Coronary artery (tissue), 2 donors: ENCODE measurements around the gene SGSH.

Experiments
- DNase-seq: peaks from one replicate; pipeline ENCODE4 v3.0.0-alpha.2; 2017; ENCODE audit warnings: low spot score
- H3K27ac ChIP-seq, 2 donors: fragments of 200-600 bp; sonication (generic); one replicate each; pipeline ENCODE4 v1.5.1; 2016 to 2019
- H3K4me3 ChIP-seq: fragments of 200-600 bp; sonication (generic); 2 replicates; pipeline ENCODE4 v1.5.1; 2016; ENCODE audit warnings: mild to moderate bottlenecking, moderate library complexity
- TF ChIP-seq, protein P1 (sequence below): fragments of 200-600 bp; sonication (generic); IDR thresholded peaks from one replicate; pipeline ENCODE4 v1.5.1; 2019; ENCODE audit warnings: antibody characterized with exemption

Gene SGSH

GRCh38 chr17:80263253-80264204 lies 43.4 kb upstream of the SGSH start:
- DNase-seq: peak; percentile 85
- peak overlapping the region; percentile 31 to 99 for H3K27ac ChIP-seq
- H3K4me3 ChIP-seq: peak overlapping the region; percentile 65
- TF ChIP-seq, protein P1, sequence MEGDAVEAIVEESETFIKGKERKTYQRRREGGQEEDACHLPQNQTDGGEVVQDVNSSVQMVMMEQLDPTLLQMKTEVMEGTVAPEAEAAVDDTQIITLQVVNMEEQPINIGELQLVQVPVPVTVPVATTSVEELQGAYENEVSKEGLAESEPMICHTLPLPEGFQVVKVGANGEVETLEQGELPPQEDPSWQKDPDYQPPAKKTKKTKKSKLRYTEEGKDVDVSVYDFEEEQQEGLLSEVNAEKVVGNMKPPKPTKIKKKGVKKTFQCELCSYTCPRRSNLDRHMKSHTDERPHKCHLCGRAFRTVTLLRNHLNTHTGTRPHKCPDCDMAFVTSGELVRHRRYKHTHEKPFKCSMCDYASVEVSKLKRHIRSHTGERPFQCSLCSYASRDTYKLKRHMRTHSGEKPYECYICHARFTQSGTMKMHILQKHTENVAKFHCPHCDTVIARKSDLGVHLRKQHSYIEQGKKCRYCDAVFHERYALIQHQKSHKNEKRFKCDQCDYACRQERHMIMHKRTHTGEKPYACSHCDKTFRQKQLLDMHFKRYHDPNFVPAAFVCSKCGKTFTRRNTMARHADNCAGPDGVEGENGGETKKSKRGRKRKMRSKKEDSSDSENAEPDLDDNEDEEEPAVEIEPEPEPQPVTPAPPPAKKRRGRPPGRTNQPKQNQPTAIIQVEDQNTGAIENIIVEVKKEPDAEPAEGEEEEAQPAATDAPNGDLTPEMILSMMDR: no peak

DNA sequence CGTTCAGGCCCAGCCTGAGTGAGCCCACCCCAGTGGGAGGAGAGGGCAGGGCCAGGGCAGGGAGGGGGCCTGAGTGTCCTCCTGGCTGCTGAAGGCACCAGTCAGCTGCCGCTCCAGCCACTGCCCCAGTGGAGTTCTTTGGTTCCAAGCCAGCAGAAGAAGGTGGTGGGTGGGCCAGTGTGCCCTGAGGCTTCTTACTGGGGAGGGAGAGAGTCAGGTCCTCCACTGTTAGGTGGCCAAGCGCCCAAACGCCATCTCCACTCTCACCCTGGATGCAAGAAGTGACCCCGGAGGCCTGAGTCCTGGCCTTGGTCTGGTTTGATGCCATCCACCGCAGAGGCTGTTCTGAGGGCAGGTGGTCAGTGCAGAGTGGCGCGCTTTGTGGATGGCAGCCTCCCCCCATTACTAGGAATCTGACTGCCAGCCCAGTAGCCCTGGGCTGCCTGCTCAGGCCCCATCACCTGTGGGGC lies 42.7 kb upstream of the SGSH start:
- Histone ChIP-seq H3K4me3 (peak overlapping the region; percentile 65), H3K27ac (peak overlapping the region; percentile 31 to 99)
- TF ChIP-seq, protein P1: no peak
- no peak for DNase-seq

DNA sequence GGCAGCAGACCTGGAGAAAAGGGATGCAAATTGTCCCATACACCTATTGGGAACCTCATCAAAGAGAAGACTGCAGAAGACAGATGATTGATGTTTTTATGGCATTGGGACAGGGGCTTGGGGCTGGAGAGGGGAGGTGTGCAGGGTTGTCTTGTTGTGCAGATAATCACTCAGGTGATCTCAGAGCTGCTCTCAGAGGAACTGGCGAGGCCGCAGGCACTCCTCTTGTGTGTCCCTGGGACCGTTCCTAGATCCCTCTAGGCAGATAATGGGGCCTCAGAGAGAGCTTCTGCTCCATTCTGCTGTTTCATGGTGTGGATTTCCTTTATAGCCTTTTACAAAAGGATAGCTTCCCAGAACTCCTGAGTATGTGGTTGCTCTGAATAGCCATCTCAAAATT lies 42.2 kb upstream of the SGSH start:
- DNase-seq: no peak
- peak overlapping the region; percentile 97 for H3K4me3 ChIP-seq
- H3K27ac ChIP-seq: peak overlapping the region; percentile 99
- TF ChIP-seq, protein P1: no peak

GRCh38 chr17:80261895-80262279 lies 41.8 kb upstream of the SGSH start:
- TF ChIP-seq, protein P1: no peak
- Histone ChIP-seq H3K27ac (peak overlapping the region; percentile 99), H3K4me3 (peak overlapping the region; percentile 97)
- no peak for DNase-seq

- peak overlapping the region; percentile 99 for H3K27ac ChIP-seq
- DNase-seq: no peak
- TF ChIP-seq, protein P1: no peak
Measured at GRCh38 chr17:80261159-80261894, 41.2 kb upstream of the SGSH start.

DNA sequence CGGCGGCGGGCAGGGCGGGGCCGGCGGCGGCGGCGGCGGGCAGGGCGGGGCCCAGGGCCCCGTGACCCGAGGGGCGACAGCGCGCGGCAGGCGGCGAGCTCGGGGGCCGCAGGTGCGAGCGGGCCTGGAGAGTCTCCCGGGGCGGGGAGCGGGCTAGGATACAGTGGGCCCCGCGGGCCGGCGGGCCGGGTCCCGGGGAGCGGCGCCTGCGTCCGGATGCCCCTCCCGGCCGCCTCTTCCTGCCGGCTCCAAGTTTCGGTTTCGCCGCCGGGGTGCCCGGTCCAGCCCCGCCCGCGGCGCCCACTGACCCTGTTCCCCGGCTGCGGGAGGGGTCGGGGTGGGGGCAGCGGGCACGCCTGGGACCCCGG lies 40.6 kb upstream of the SGSH start, which contains the start of gene RNF213:
Gene RNF213 (plus strand): TSS at position 62 of the 368 bp plus-strand sequence. CDS start 2,830 bp downstream, outside the sequence.
- peak within 1 kb of the TSS; percentile 97 for H3K4me3 ChIP-seq
- DNase-seq: no peak
- TF ChIP-seq, protein P1: no peak
- H3K27ac ChIP-seq: peak within 1 kb of the TSS; percentile 99

More at GRCh38 chr17:80261159-80261894, 41.2 kb upstream of the SGSH start:
- peak overlapping the region; percentile 97 for H3K4me3 ChIP-seq
